Transverse colon (tissue), 4 donors: Measurements from ENCODE around the gene SMG9.

Source experiments
- CTCF ChIP-seq, 5 experiments: fragments of 200-600 bp in 3 of 5; fragments of 450-650 bp in 2 of 5; sonication (generic) in 3 of 5; IDR thresholded peaks; 1 replicate in 2 of 5; 2 replicates in 3 of 5; pipeline ENCODE4 v1.5.1; 2016 to 2017; ENCODE audit warnings: antibody characterized with exemption in 5 of 5, inconsistent platforms in 3 of 5, mild to moderate bottlenecking in 2 of 5, moderate library complexity in 1 of 5
- EP300 ChIP-seq: sonication (generic); formaldehyde crosslinking; IDR thresholded peaks from one replicate; pipeline ENCODE4 v1.6.1; 2017; ENCODE audit warnings: antibody characterized with exemption, low read depth
- POLR2A ChIP-seq: fragments of 450-650 bp; IDR thresholded peaks from one replicate; pipeline ENCODE4 v1.6.1; 2016; ENCODE audit warnings: antibody characterized with exemption, mild to moderate bottlenecking, moderate library complexity
- POLR2AphosphoS5 ChIP-seq, 3 donors: sonication (generic); formaldehyde crosslinking; IDR thresholded peaks; one replicate each; pipeline ENCODE4 v1.6.1; 2016; ENCODE audit warnings: antibody characterized with exemption in 3 of 3

GRCh38 chr19:43763473-43763939, 8.7 kb upstream of the SMG9 start:
- TF ChIP-seq POLR2A: no peak
- TF ChIP-seq CTCF (IDR thresholded peaks at IDR 0.05): no peak
- TF ChIP-seq POLR2AphosphoS5 (IDR thresholded peaks at IDR 0.05): no peak
- no peak for TF ChIP-seq EP300
